ENCODE results near the gene PFKP.

PFKP gene

GRCh38 chr10:3067118-3067858 is at the start of gene PFKP:
Gene PFKP (plus strand): TSS chr10:3067548. CDS start chr10:3067596, 48 bp downstream.
- Histone ChIP-seq H2AFZ (peak within 1 kb of the TSS; percentile 92), H3K27me3 (ENCODE audit: control insufficient read depth, insufficient read depth, low read length) (no peaks in the 10 kb centered on the region), H3K4me2 (ENCODE audit: low read length) (peak within 1 kb of the TSS; percentile 97), H3K4me3 (ENCODE audit: low read depth, low read length) (peak within 1 kb of the TSS; percentile 76), H3K79me2 (no peaks in the 10 kb centered on the region), H3K9me3 (ENCODE audit: control insufficient read depth, low read length) (no peaks in the 10 kb centered on the region), H3K27ac (no peak within 1 kb of the TSS), H3K9ac (no peak within 1 kb of the TSS), H3K4me1 (no peaks in the 10 kb centered on the region), H3K36me3 (ENCODE audit: control insufficient read depth, insufficient read depth, low read length) (no peaks in the 10 kb centered on the region)
- no peak for TF ChIP-seq CTCF (IDR thresholded peaks at IDR 0.05)

GRCh38 chr10:3018247-3018646 is 49.1 kb upstream of the PFKP start:
- H3K9me3 ChIP-seq (ENCODE audit: control insufficient read depth, low read length): no peaks in the 10 kb centered on the region
- H3K4me3 ChIP-seq (ENCODE audit: low read depth, low read length): no peak overlapping the region
- no peak overlapping the region for H2AFZ ChIP-seq
- H3K79me2 ChIP-seq: no peaks in the 10 kb centered on the region
- no peaks in the 10 kb centered on the region for H3K36me3 ChIP-seq (ENCODE audit: control insufficient read depth, insufficient read depth, low read length)
- no peaks in the 10 kb centered on the region for H3K4me1 ChIP-seq
- H3K4me2 ChIP-seq (ENCODE audit: low read length): no peak overlapping the region
- H3K9ac ChIP-seq: no peak overlapping the region
- H3K27me3 ChIP-seq (ENCODE audit: control insufficient read depth, insufficient read depth, low read length): no peaks in the 10 kb centered on the region
- TF ChIP-seq CTCF (IDR thresholded peaks at IDR 0.05): no peak
- H3K27ac ChIP-seq: no peak overlapping the region

GRCh38 chr10:3020311-3020710 is 47.0 kb upstream of the PFKP start:
- Histone ChIP-seq H2AFZ (no peak overlapping the region), H3K9me3 (ENCODE audit: control insufficient read depth, low read length) (peaks cover 3% of the 10 kb centered on the region)
- TF ChIP-seq CTCF (IDR thresholded peaks at IDR 0.05): no peak

GRCh38 chr10:3020881-3021280 is 46.5 kb upstream of the PFKP start:
- Histone ChIP-seq H3K4me1 (no peaks in the 10 kb centered on the region), H3K9me3 (ENCODE audit: control insufficient read depth, low read length) (peaks cover 3% of the 10 kb centered on the region), H3K27me3 (ENCODE audit: control insufficient read depth, insufficient read depth, low read length) (no peaks in the 10 kb centered on the region), H3K4me2 (ENCODE audit: low read length) (no peak overlapping the region), H3K27ac (no peak overlapping the region), H3K9ac (no peak overlapping the region), H3K36me3 (ENCODE audit: control insufficient read depth, insufficient read depth, low read length) (no peaks in the 10 kb centered on the region), H2AFZ (no peak overlapping the region), H3K4me3 (ENCODE audit: low read depth, low read length) (no peak overlapping the region), H3K79me2 (no peaks in the 10 kb centered on the region)
- no peak for TF ChIP-seq CTCF (IDR thresholded peaks at IDR 0.05)

More at GRCh38 chr10:3020311-3020710, 47.0 kb upstream of the PFKP start:
- H3K9ac ChIP-seq: no peak overlapping the region
- no peak overlapping the region for H3K27ac ChIP-seq
- no peaks in the 10 kb centered on the region for H3K27me3 ChIP-seq (ENCODE audit: control insufficient read depth, insufficient read depth, low read length)
- no peak overlapping the region for H3K4me2 ChIP-seq (ENCODE audit: low read length)
- no peaks in the 10 kb centered on the region for H3K79me2 ChIP-seq
- H3K36me3 ChIP-seq (ENCODE audit: control insufficient read depth, insufficient read depth, low read length): no peaks in the 10 kb centered on the region
- no peaks in the 10 kb centered on the region for H3K4me1 ChIP-seq
- no peak overlapping the region for H3K4me3 ChIP-seq (ENCODE audit: low read depth, low read length)

- TF ChIP-seq CTCF (IDR thresholded peaks at IDR 0.05): no peak
- Histone ChIP-seq H3K4me1 (no peaks in the 10 kb centered on the region), H3K9ac (no peak overlapping the region), H3K4me3 (ENCODE audit: low read depth, low read length) (no peak overlapping the region), H3K9me3 (ENCODE audit: control insufficient read depth, low read length) (peaks cover 3% of the 10 kb centered on the region), H3K27me3 (ENCODE audit: control insufficient read depth, insufficient read depth, low read length) (no peaks in the 10 kb centered on the region), H3K36me3 (ENCODE audit: control insufficient read depth, insufficient read depth, low read length) (no peaks in the 10 kb centered on the region), H2AFZ (no peak overlapping the region), H3K27ac (no peak overlapping the region), H3K4me2 (ENCODE audit: low read length) (no peak overlapping the region), H3K79me2 (no peaks in the 10 kb centered on the region)
These were observed 45.3 kb upstream of the PFKP start for GRCh38 chr10:3022027-3022426.
